ENCODE data around the gene MRTO4.

The MRTO4 gene

DNA sequence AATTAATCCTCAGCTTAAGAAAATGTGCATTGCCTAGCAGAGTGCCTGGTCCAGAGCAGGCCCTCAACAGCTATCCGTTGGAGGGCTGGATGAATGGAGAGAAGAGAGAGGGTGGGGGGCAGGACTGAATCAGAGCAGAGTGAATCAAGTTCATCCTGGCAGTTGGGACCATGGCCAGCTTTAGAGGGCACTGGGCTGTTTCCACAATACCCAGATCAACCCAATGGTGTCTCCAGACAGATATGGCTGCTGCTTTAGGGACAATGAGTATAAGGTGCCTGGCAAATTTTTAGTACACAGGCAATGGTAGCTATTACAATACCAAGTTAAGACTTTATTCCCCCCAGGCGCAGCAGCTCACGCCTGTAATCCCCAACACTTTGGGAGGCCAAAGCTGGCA lies 17.4 kb upstream of the MRTO4 start:
- Histone ChIP-seq H3K27me3 (ENCODE audit: low read length) (no peaks in the 10 kb centered on the region), H3K36me3 (ENCODE audit: low read length) (peaks cover 13% of the 10 kb centered on the region; the same call in 1 of the 2 replicates), H3K9me2 (replicated peaks; ENCODE audit: insufficient read depth, low read length) (no peaks in the 10 kb centered on the region), H4K20me1 (ENCODE audit: low read depth, low read length) (no peaks in the 10 kb centered on the region), H3K79me2 (ENCODE audit: insufficient read depth, low read length) (no peaks in the 10 kb centered on the region), H3K9me3 (ENCODE audit: insufficient read depth, low read length) (no peaks in the 10 kb centered on the region), H2AFZ (ENCODE audit: low read depth, low read length, severe bottlenecking) (no peak overlapping the region), H3K9ac (ENCODE audit: low read length) (no peak overlapping the region), H3K4me3 (ENCODE audit: insufficient read depth, low read length, poor library complexity, severe bottlenecking) (no peak overlapping the region), H3K27ac (ENCODE audit: low read depth, low read length) (no peak overlapping the region), H3F3A (ENCODE audit: insufficient read depth) (no peaks in the 10 kb centered on the region), H3K4me2 (ENCODE audit: low read depth, low read length, poor library complexity, severe bottlenecking) (no peak overlapping the region)
- TF ChIP-seq, protein P1, sequence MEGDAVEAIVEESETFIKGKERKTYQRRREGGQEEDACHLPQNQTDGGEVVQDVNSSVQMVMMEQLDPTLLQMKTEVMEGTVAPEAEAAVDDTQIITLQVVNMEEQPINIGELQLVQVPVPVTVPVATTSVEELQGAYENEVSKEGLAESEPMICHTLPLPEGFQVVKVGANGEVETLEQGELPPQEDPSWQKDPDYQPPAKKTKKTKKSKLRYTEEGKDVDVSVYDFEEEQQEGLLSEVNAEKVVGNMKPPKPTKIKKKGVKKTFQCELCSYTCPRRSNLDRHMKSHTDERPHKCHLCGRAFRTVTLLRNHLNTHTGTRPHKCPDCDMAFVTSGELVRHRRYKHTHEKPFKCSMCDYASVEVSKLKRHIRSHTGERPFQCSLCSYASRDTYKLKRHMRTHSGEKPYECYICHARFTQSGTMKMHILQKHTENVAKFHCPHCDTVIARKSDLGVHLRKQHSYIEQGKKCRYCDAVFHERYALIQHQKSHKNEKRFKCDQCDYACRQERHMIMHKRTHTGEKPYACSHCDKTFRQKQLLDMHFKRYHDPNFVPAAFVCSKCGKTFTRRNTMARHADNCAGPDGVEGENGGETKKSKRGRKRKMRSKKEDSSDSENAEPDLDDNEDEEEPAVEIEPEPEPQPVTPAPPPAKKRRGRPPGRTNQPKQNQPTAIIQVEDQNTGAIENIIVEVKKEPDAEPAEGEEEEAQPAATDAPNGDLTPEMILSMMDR (IDR thresholded peaks at IDR 0.05; ENCODE audit: insufficient read depth, low read length, poor library complexity, severe bottlenecking), result no peak
- TF ChIP-seq EZH2phosphoT487 (conservative IDR thresholded peaks at IDR 0.05; ENCODE audit: low read length), result no peak

DNA sequence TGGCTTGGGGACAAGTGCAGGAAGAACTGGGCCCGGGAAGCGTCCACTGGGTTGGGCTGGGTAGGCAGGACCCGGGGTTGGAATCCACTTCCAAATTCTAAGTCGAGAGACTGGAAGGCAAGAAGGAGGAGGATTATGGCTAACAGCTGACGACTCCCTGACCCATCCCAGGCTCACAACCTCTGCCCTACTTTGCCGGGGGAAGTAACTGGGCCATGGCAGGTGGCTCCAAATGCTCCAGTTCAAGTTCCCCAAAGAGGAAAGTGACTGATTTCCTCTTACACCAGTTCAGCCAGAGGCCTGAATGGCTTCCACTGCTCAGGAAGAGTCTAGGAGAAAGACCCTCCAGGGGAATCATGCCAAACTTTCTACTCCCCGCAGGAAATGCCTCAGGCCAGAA lies 11.7 kb upstream of the MRTO4 start:
- H4K20me1 ChIP-seq (ENCODE audit: low read depth, low read length), result no peaks in the 10 kb centered on the region

DNA sequence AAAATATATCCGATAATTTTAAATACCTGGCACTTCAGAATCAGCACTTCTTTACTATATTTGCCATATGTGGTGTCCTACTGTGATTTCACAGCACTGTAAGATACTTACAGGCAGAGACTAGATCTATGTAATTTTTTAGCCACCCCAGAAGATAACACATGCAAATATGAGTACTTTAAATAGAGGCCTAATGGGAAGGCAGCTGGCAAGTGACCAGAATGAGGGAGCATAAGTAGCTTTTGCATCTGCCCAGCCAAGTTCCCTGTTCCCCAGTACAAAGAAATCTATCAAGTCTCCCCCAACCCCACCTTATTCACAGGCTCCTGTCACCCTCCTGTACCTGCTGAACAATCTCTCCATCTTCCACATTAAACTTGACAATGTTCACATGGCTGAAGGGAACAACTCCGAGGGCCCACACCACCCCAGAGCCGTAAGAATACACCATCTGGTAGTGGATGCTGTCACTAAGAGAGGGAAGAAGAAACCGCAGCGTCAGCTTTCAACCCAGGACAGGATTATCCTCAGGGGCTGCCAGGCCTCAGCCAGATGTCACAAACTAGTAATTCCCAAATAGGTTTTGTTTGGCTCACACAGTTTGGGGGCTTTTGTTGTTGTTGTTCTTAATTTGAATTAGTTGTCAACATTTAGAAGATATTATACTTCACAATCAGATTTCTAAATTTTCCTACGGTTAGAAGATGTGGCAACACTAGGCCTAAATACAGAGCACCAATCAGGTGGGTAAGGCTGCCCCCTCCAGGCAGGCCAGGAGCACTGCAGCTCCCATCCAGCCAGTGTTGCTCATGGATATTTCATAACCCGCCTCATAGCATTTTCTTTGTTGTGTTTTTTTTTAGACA lies 10.7 kb upstream of the MRTO4 start:
- H3K4me3 ChIP-seq (ENCODE audit: insufficient read depth, low read length, poor library complexity, severe bottlenecking), result no peak overlapping the region
- H3K27me3 ChIP-seq (ENCODE audit: low read length), result no peaks in the 10 kb centered on the region
- H3F3A ChIP-seq (ENCODE audit: insufficient read depth), result no peaks in the 10 kb centered on the region
- H3K36me3 ChIP-seq (ENCODE audit: low read length), result peaks cover 9% of the 10 kb centered on the region; the same call in 1 of the 2 replicates
- no peak overlapping the region for H3K9ac ChIP-seq (ENCODE audit: low read length)
- no peak overlapping the region for H2AFZ ChIP-seq (ENCODE audit: low read depth, low read length, severe bottlenecking)
- H3K27ac ChIP-seq (ENCODE audit: low read depth, low read length), result no peak overlapping the region
- TF ChIP-seq, protein P1 (IDR thresholded peaks at IDR 0.05; ENCODE audit: insufficient read depth, low read length, poor library complexity, severe bottlenecking), result peak; percentile 92
- no peak for TF ChIP-seq EZH2phosphoT487 (conservative IDR thresholded peaks at IDR 0.05; ENCODE audit: low read length)
- peaks cover 2% of the 10 kb centered on the region; the same call in 1 of the 2 replicates for H3K79me2 ChIP-seq (ENCODE audit: insufficient read depth, low read length)
- no peak overlapping the region for H3K4me2 ChIP-seq (ENCODE audit: low read depth, low read length, poor library complexity, severe bottlenecking)
- H3K9me2 ChIP-seq (replicated peaks; ENCODE audit: insufficient read depth, low read length), result no peaks in the 10 kb centered on the region
- no peaks in the 10 kb centered on the region for H4K20me1 ChIP-seq (ENCODE audit: low read depth, low read length)
- H3K9me3 ChIP-seq (ENCODE audit: insufficient read depth, low read length), result no peaks in the 10 kb centered on the region

More for the DNA sequence above, 11.7 kb upstream of the MRTO4 start:
- H3K79me2 ChIP-seq (ENCODE audit: insufficient read depth, low read length), result no peaks in the 10 kb centered on the region
- no peak overlapping the region for H3K4me3 ChIP-seq (ENCODE audit: insufficient read depth, low read length, poor library complexity, severe bottlenecking)
- H3K9me2 ChIP-seq (replicated peaks; ENCODE audit: insufficient read depth, low read length), result no peaks in the 10 kb centered on the region
- H2AFZ ChIP-seq (ENCODE audit: low read depth, low read length, severe bottlenecking), result no peak overlapping the region
- H3F3A ChIP-seq (ENCODE audit: insufficient read depth), result no peaks in the 10 kb centered on the region
- no peak overlapping the region for H3K27ac ChIP-seq (ENCODE audit: low read depth, low read length)
- no peaks in the 10 kb centered on the region for H3K9me3 ChIP-seq (ENCODE audit: insufficient read depth, low read length)
- H3K4me2 ChIP-seq (ENCODE audit: low read depth, low read length, poor library complexity, severe bottlenecking), result no peak overlapping the region
- peaks cover 9% of the 10 kb centered on the region; the same call in 1 of the 2 replicates for H3K36me3 ChIP-seq (ENCODE audit: low read length)
- no peaks in the 10 kb centered on the region for H3K27me3 ChIP-seq (ENCODE audit: low read length)
- H3K9ac ChIP-seq (ENCODE audit: low read length), result no peak overlapping the region
- TF ChIP-seq, protein P1 (IDR thresholded peaks at IDR 0.05; ENCODE audit: insufficient read depth, low read length, poor library complexity, severe bottlenecking), result no peak
- no peak for TF ChIP-seq EZH2phosphoT487 (conservative IDR thresholded peaks at IDR 0.05; ENCODE audit: low read length)

Data from SU-DHL-6 (cell line).